ENCODE results near the gene HRH1.
"Not testable (repeated sequence)": the region's sequence is repeated elsewhere in the genome, so short reads cannot be mapped to it uniquely, and the experiment has no call there.

HRH1 gene

DNA sequence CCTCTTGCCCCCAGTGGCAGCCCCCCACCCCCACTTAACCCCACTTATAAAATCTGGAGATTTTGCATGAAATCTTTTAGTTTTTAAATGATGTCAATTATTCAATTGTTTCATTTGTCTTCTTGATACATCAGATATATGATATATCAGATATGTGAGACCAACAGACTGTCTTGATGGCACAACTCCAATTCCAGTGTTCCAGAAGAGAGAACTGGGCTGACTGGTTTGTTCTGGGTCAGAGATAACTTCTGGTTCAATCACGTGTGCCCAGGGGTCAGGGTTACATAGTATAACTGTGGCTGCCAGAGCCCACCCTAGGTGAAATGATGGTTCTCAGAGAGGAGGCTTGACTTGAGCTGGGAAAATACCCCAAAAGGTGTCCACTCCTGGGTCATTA is 85.5 kb downstream of the HRH1 start:
- no peak for DNase-seq (ENCODE audit: low spot score)

DNA sequence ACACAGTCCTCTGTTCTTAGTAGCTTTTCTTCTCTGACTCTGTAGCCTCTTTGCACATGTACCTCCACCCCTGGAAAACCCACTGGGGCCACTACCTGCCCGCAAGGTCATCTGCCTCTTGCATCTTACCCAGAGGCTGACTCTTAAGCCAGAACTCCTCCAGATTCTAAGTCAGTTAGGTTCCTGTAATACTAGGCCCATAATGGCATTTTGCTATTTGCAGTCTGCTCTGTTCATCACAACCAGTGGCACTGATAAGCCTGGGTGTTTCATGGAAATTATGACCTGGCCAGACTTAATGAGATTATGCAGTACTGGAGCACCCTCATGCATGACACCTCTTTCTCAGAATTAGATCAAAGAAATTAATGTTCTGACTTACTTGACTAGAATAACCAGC is 86.2 kb downstream of the HRH1 start:
- DNase-seq (ENCODE audit: low spot score): no peak

DNA sequence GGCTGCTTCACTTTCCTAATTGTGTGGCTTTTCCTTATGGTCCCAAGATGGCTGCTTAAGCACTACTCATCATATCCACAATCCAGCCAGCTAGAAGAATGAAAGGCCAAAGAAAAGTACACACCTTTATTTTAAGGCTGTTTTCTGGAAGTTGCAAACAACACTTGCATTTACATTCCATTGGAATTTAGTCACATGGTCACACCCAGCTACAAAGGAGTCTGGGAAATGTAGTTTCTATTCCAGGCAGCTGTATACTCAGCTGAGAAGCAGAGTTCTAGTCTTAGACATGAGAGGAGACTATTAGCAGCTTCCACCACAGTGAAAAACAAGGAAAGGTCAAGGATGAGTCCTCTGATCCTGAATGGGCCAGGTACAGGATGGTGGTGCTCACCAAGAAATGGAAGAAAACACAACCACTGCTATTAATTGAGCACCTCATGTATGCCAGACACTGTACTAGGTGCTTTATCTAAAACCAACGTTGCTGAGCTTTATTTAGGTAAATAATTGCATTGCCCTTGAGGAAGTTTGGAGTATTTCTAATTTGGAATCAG is 89.9 kb downstream of the HRH1 start:
- peak; percentile 41 for DNase-seq (ENCODE audit: low spot score)

DNA sequence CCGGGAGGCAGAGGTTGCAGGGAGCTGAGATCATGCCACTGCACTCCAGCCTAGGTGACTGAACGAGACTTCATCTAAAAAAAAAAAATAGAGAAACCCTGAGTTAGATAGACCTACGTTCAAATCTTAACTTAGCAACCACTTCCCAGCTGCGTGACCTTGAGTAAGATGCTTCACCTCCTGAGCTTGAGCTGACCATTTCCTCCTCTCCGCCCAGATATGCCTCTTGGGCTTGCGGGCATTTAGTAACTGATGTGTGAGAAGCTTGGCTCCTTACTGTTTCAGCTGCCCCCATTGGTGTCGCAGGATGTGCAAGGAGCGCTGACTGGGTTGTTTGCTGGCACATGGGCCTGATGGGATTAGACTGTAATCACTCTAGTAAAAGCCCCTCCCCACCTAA is 91.0 kb downstream of the HRH1 start:
- DNase-seq (ENCODE audit: low spot score): no peak

DNA sequence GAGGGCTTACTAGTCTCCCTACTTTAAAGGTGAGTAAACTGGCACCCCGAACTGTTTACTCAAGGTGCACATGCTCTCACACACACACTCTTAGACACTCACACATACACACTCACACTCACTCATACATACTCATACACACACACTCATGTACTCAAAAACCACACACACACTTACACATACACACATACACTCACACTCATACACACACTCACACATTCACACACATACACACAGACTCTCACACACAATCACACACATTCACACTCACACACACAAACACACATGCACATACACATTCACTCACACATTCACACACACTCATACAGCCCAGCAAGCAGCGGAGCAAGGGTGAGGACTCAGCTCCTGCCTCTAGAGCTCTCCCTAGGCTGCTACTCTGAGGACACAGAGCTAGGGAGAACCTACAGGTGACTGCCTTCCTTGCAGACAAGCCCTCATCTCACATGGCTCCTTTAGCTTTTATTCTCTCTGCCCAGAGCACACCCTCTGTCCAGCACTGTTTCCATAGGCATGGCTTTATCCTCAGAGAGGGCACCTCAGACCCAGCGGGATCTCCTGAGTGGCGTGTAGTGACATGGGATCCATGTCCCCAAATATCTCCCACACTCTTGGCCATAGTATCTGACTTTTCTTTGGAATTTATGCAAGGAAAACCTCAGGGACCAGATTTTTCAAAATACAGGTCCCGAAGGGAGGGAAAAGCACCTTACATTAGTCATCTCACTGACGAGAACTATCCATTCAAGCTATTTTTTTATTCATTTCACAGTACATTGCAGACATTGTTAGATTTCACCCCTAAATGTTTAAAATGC is 91.8 kb downstream of the HRH1 start:
- DNase-seq (ENCODE audit: low spot score): no peak

DNA sequence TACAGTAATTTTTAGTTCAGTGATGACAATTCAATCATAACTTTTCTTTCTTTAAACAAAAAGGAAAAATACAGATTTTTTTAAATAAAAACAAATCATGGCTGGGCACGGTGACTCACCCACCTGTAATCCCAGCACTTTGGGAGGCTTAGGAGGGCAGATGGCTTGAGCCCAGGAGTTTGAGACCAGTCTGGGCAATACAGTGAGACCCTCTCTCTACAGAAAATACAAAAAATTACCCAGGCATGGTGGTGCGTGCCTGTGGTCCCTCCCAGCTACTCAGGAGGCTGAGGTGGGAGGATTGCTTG is 92.3 kb downstream of the HRH1 start:
- DNase-seq (ENCODE audit: low spot score): peak; percentile 23

DNA sequence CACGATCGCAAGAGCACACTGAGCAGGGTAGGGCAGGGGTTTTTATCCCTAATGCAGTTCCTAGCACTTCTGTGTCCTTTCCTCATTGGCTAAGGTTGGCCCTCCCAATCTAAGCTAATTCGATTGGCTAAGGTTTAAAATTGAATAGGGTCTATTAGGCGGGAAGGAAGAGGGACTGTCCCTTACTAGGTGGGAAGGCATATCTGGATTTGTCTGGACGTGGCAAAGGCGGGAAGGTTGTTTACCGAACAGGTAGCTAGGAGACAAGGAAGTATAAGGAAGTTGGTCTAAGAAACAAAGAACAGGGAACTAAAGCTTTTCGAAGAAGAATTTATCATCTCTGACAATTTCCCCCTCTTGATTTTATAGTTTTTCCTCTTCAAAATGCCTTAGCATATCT is 93.1 kb downstream of the HRH1 start:
- no peak for DNase-seq (ENCODE audit: low spot score)

DNA sequence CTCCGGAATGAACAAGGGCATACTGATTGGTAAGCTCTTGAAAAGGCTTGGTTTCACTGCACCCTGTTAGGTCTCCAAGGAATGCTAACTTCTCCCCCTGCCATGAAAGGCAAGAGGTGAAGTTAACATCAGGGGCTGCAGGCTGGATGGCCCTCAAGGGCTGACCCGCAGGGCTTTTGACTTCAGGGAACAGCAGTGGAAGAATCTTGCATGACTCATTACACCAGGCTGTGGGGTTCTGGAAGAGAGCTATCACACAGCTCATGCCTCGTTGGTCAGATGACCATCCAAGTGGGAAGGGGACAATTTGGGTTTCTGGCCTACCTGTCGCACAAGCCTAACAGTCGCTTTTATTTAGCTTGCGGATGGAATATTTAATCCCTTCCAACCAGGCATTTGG is 94.3 kb downstream of the HRH1 start:
- DNase-seq (ENCODE audit: low spot score): peak; percentile 47

DNA sequence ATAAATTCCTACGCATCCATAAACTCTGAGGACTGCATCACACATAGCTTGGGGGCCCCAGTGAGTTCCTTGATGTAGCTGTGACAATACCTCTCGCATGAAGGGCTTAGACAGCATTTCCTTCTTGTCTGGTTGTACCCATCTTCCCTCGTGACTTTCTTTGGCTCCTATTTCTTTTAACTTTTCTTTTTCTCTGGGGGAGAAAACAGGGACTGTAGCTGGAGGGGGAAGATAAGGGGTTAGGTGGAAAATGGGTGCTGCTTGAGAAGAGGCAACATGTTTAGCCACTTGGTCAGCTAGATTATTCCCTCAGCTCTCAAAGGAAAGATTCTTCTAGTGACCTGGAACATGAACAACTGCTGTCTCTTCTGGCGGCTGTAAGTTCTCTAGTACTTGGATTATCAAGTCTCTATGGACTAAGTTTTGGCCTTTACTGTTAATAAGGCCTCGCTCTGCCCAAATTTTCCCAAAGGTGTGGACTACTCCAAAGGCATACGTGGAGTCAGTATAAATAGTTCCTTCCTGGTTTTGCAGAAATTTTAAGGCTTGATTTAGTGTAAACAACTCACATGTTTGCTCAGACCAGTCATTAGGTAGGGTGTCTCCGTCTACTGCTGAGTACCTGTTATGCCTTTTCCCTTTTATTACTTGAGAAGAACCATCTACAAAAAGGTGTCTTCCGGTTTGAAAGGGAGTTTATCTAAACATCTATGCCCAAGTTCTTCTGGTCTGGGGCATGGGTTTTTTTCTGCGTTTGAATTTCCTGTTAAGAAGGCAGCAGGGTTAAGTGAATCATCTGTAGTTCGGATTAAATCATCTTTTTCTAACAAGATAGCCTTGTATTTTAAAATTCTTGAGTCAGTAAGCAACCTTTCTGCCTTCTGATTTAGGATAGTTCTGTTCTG is 96.9 kb downstream of the HRH1 start:
- no peak for DNase-seq (ENCODE audit: low spot score)

DNA sequence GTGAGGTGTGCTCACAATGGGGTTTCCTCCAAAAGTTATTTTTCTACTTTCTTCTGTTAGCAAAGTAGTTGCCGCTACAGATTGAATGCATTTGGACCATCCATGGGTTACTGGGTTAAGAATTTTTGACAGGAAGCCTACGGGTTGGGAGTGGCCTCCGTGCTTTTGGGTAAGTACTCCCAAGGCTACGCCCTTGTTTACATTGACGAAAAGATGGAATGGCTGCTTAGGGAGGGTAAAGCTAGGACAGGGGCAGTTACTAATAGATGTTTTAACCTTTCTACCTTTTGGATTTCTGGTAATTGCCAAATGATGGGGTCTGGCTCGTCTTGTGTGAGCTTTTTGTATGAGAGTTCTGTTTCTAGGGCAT is 97.5 kb downstream of the HRH1 start:
- DNase-seq (ENCODE audit: low spot score): no peak

DNA sequence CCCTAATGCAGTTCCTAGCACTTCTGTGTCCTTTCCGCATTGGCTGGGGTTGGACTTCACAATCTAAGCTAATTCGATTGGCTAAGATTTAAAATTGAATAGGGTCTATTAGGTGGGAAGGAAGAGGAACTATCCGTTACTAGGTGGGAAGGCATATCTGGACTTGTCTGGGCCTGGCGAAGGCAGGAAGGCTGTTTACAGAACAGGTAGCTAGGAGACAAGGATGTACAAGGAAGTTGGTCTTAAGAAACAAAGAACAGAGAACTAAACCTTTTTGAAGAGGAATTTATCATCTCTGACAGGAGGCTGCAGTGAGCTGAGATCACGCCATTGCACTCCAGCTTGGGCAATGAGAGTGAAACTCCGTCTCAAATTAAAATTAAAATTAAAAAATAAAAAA is 100.6 kb downstream of the HRH1 start:
- DNase-seq (ENCODE audit: low spot score): no peak

DNA sequence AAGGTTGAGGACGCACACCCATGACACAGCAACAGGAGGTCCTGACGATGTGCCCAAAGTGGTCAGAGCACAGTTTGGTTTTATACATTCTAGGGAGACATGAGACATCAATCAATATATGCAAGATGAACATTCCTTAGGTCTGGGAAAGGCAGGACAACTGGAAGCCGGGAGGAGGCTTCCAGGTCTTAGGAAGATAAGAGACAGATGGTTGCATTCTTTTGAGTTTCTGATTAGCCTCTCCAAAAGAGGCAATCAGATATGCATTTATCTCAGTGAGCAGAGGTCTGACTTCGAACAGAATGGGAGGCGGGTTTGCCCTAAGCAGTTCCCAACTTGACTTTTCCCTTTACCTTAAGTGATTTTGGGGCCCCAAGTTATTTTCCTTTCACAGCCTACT is 101.2 kb downstream of the HRH1 start:
- DNase-seq (ENCODE audit: low spot score): not testable (repeated sequence)

DNA sequence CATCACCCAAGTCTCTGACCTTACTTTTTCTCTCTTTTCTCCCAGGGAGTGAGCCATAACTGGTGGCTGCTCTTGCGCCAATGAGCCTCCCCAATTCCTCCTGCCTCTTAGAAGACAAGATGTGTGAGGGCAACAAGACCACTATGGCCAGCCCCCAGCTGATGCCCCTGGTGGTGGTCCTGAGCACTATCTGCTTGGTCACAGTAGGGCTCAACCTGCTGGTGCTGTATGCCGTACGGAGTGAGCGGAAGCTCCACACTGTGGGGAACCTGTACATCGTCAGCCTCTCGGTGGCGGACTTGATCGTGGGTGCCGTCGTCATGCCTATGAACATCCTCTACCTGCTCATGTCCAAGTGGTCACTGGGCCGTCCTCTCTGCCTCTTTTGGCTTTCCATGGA is 104.7 kb downstream of the HRH1 start:
- no peak for DNase-seq (ENCODE audit: low spot score)

DNA sequence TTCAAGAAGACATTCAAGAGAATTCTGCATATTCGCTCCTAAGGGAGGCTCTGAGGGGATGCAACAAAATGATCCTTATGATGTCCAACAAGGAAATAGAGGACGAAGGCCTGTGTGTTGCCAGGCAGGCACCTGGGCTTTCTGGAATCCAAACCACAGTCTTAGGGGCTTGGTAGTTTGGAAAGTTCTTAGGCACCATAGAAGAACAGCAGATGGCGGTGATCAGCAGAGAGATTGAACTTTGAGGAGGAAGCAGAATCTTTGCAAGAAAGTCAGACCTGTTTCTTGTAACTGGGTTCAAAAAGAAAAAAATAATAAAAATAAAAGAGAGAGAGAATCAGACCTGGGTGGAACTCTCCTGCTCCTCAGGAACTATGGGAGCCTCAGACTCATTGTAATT is 106.2 kb downstream of the HRH1 start:
- DNase-seq (ENCODE audit: low spot score): no peak

DNA sequence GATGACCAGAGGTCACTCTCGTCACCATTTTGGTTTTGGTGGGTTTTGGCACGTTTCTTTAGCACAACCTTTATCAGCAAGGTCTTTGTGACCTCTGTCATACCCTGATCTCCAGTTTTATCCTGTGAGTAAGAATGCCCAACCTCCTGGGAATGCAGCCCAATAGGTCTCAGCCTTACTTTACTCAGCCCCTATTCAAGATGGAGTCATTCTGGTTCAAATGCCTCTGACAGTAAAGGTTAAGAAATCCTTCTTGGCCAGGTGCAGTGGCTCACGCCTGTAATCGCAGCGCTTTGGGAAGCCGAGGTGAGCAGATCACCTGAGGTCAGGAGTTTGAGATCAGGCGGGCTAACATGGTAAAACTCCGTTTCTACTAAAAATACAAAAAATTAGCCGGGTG is 114.7 kb downstream of the HRH1 start:
- no peak for DNase-seq (ENCODE audit: low spot score)

DNA sequence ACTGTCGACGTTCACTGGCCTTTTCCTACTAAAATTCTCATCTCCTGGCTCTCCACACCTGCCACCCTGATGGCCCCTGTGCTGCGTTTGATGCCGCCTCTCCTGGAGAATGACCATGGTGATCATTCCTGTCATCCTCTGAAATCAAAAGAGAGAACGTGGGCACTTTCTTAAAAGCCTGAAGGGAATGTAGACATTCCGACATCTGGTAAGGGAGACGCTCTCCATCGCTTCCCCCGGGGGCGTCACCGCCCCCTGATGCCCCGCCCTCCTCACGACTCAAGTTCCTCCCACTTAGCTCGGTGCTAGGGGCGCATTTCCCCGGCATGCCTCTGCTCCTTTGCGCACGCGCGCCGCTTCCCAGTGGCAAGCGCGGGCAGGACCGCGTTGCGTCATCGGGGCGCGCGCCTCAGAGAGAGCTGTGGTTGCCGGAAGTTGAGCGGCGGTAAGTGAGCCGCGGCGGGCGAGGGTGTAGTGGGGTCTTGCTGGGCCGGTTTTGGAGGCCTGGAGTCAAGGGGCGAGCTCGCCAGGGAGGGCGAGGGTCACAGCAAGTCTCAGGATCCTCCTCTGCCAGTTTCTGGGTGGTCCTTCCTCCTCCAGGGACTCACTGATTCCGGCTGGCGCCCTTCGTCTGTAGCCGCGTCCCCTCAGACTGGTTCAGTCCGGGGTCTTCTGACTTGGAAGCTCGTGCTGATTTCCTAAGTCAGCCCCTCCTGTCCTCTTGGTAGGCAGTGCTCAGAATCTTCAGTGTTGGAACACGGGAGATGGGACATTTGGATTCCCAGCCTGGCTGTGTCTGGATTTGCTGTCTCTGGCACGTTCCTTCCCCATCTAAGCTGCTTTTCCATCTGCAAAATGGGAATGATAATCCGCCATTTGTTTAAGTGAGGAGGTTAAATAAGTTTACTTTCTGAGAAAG is 118.0 kb downstream of the HRH1 start, which contains the start of gene ATG7:
TSS of gene ATG7 (plus strand) at position 412 of the 919 bp plus-strand sequence. CDS start 26,299 bp downstream, outside the sequence.
- peak; percentile 96 for DNase-seq (ENCODE audit: low spot score)

DNA sequence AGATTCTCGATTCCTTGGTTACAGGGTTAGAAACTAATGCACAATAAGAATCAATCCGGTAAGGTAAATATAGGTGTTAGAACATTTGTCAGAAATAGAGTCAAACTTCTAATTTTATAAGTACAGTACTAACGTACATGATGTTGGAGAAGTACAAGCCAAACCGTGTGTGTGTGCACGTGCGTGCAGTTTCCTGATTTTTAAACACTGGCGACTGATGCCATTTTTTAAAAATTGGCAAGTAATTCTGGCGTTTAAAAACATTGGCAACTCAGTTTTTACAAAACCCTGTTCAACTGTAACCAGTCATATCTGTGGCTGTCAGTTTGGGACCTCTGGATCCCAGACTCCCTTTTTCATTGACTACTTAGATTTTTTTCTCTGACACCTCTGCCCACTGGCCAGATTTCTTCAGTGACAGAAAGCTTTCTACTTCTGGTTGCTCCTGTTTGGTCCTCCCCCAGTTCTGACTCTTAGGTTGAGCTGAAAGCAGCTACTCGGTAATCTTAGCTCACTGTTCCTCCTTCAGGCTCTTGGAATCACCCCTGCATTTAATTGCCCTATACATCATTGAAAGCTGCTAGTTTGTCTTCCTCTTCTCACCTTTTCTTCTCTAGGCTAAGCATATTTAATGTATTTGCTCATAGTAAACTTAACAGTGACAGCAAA is 118.7 kb downstream of the HRH1 start:
- peak; percentile 13 for DNase-seq (ENCODE audit: low spot score)

DNA sequence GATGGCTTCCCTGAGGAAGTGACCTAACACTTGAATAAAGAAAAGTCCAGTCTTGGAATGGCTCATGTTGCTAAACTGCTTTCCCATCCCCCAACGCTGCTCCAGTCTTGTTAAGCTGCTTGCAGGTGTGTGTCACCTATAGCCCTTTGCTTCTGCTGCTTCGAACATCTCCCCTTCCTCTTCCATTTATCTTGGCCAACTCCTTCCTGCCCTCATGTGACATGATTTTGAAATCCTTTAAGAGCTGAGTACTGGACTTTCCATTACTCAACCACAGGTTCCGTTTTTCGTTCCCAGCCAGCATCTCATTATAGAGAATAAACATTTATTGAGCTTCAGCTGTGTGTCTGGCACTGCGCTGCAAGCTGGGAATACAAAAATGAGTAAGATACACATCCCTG is 119.6 kb downstream of the HRH1 start:
- DNase-seq (ENCODE audit: low spot score): peak; percentile 29

DNA sequence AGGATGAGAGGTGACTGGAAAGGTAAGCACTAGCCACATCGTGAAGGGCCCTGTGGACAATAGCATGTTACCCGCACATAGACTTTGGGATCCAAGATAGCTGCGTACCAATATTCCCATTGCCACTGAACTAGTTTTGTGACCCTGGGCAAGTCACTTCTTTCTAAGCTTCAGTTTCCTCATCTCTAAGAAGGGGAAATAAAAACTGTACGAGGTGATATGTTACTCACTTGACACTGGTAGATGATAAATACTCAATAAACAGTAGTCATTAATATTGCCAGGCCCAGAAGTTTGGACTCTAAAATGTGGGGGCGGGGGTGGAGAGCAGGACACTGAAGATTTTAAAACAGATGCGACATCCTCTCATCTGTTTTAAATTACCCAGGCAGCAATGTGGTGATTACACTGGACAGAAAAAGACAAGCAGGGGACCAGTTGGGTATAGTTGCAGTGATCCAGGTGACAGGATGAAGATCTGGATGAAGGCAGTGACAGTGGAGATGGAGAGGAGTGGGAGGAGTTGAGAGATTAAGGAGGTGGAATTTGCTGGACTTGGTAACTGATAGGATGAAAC is 120.4 kb downstream of the HRH1 start:
- no peak for DNase-seq (ENCODE audit: low spot score)

DNA sequence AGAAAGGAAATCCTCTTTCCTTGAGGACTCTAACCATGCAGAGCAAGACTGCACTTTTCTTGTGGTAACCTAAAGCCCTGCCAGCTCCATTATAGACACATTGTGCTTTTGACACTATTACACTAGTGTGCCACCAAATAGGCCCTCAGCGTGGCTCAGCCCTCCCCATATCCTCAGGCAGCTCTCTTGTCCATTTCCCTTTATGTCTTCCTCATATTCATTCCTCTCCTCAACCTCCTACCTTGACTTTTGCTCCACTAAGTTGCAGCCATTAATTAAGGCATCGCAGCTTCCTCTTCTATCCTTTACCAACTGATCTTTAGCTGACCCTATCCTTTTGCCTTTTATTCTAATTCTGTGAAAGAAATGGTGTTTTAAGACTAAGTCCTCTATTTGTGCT is 121.6 kb downstream of the HRH1 start:
- no peak for DNase-seq (ENCODE audit: low spot score)

DNA sequence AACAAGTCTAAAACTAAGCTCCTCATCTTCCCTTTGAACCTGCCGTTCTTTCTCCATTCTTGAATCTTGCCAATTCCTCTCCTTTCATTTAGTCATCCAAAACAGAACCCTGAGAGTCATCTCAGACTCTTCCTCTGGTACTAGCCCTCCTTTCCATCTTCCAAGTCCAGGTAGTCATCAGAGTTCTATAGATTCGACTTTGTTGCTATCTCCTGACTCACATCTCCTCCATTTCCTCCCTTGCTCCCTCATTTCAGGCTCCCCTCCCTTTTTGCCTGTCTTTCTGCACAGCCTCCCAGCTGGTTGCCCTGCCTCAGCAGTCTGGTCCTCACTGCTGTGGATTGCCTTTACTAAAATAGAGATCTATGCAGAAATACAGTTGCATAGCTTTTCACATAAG is 122.6 kb downstream of the HRH1 start:
- DNase-seq (ENCODE audit: low spot score): no peak

All from kidney tubule cell (primary cell).